ENCODE data around the gene GRIA4.

DNA sequence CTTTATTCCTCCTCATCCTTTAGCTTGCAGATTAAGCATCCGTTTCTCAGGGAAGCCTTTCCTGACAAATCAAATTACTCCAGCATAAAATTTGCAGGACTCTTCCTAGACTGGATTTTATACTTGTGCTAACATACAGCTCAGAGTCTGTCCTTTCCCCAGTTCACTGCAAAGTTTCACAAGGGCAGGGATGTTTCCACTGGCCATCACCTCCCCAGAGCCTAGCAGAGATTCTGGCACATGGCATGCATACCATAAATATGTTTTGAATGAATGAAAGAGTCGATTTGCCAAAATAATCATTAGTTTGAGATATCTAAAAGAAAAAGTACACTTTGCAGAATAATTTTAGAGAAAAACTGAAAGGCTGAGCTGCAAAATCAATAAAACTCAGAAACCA, 401.6 kb downstream of the GRIA4 start:
- TF ChIP-seq ELF1 (IDR thresholded peaks at IDR 0.05) = no peak
- no peak for TF ChIP-seq CTCF (IDR thresholded peaks at IDR 0.05)
- no peak for TF ChIP-seq MXI1 (IDR thresholded peaks at IDR 0.05; ENCODE audit: low read depth, low read length)
- no peak for TF ChIP-seq POLR2AphosphoS5 (IDR thresholded peaks at IDR 0.05; ENCODE audit: low read depth, low read length)

Measured in SK-N-SH (cell line).